Measurements from ENCODE around the gene ZNF160.
"Not testable (repeated sequence)": the region's sequence is repeated elsewhere in the genome, so short reads cannot be mapped to it uniquely, and the experiment has no call there.

ZNF160 gene

GRCh38 chr19:53103234-53104203, at the start of gene ZNF160:
TSS of gene ZNF160 (minus strand) at chr19:53103422. CDS start at chr19:53086276, 17,146 bp downstream.
- DNase-seq: peak; percentile 99

GRCh38 chr19:53147645-53148044, 44.4 kb upstream of the ZNF160 start:
- DNase-seq: peak; percentile 17

GRCh38 chr19:53140351-53140750, 37.1 kb upstream of the ZNF160 start:
- DNase-seq: no peak

- no peak for DNase-seq
Measured at GRCh38 chr19:53136432-53136831, 33.2 kb upstream of the ZNF160 start.

- DNase-seq: peak; percentile 70
Measured at GRCh38 chr19:53132141-53132991, 29.1 kb upstream of the ZNF160 start, which contains the start of gene ZNF415. TSS of gene ZNF415 (minus strand) at chr19:53132910. CDS start at chr19:53122676, 10,234 bp downstream.

GRCh38 chr19:53131727-53132126, 28.5 kb upstream of the ZNF160 start:
- DNase-seq: no peak

- peak; percentile 42 for DNase-seq
Measured at GRCh38 chr19:53131085-53131590, 27.9 kb upstream of the ZNF160 start.

GRCh38 chr19:53130506-53130905, 27.3 kb upstream of the ZNF160 start:
- DNase-seq: no peak

- DNase-seq: not testable (repeated sequence)
Measured at GRCh38 chr19:53126733-53127526, 23.7 kb upstream of the ZNF160 start.

GRCh38 chr19:53123400-53123799, 20.2 kb upstream of the ZNF160 start:
- DNase-seq: no peak

GRCh38 chr19:53112286-53112685, 9.1 kb upstream of the ZNF160 start:
- DNase-seq: no peak

- no peak for DNase-seq
Measured at GRCh38 chr19:53109527-53109926, 6.3 kb upstream of the ZNF160 start.

GRCh38 chr19:53102756-53103233, 427 bp downstream of the ZNF160 start:
- DNase-seq: no peak

GRCh38 chr19:53102206-53102755, 941 bp downstream of the ZNF160 start:
- peak; percentile 45 for DNase-seq

- peak; percentile 65 for DNase-seq
Measured at GRCh38 chr19:53101518-53101917, 1.7 kb downstream of the ZNF160 start.

- DNase-seq: not testable (repeated sequence)
Measured at GRCh38 chr19:53098570-53098969, 4.7 kb downstream of the ZNF160 start.

- not testable (repeated sequence) for DNase-seq
Measured at GRCh38 chr19:53096982-53097690, 6.1 kb downstream of the ZNF160 start.

GRCh38 chr19:53096579-53096978, 6.6 kb downstream of the ZNF160 start:
- DNase-seq: not testable (repeated sequence)

- DNase-seq: no peak
Measured at GRCh38 chr19:53094754-53095575, 8.3 kb downstream of the ZNF160 start.

GRCh38 chr19:53092723-53093122, 10.5 kb downstream of the ZNF160 start:
- no peak for DNase-seq

Measured in OCI-M1 (cell line).